ENCODE measurements around the gene ZNF749.

The ZNF749 gene

DNA sequence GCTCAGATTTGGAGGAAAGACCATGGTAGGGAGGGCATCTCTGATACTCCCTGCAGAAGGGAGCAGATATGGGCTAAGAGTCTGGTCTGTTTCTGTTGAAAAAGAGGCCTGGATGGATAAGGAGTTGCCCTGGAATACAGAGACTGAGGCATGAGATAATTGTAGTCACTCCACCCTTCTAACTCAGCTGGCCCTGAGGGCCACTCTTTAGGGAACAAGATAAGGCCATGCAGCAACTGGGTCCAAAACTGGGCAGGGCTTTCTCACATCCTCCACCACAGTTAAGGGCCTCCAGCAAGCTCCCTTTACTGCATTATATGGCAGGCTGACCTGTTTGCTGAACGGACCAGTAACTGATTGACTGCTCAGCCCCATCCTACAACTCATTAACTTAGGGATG is 1.3 kb downstream of the ZNF749 start:
- in situ Hi-C loops (cut with HindIII; ENCODE audit: low sequenced_read_pairs), result no loop called here

DNA sequence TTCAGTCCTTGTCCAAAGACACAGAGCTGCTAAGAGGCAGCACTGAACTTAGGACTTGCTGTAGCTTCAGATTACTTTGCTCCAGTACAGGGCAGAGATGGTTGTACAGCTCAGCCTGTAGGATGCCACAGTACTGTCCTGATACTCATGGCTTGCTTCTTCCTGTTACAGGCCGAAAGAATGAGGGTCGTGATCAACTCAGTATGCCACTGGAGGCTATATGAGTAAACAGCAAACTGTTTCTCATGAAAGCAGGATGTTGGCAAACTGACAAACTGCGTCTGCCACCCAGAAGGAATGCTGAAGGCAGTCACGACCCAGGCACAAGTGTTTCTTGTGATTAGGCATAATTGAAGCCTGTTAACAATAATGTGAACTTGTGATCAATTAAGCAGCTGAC is 2.8 kb downstream of the ZNF749 start:
- no peak overlapping the region for H3K4me3 ChIP-seq (ENCODE audit: low read depth, low read length)
- in situ Hi-C loops (cut with HindIII; ENCODE audit: low sequenced_read_pairs), result no loop called here
- no peak for DNase-seq (ENCODE audit: low read depth, low spot score)

More for the DNA sequence above, 1.3 kb downstream of the ZNF749 start:
- H3K4me3 ChIP-seq (ENCODE audit: low read depth, low read length), result peak overlapping the region; percentile 86
- TF ChIP-seq, protein P1, sequence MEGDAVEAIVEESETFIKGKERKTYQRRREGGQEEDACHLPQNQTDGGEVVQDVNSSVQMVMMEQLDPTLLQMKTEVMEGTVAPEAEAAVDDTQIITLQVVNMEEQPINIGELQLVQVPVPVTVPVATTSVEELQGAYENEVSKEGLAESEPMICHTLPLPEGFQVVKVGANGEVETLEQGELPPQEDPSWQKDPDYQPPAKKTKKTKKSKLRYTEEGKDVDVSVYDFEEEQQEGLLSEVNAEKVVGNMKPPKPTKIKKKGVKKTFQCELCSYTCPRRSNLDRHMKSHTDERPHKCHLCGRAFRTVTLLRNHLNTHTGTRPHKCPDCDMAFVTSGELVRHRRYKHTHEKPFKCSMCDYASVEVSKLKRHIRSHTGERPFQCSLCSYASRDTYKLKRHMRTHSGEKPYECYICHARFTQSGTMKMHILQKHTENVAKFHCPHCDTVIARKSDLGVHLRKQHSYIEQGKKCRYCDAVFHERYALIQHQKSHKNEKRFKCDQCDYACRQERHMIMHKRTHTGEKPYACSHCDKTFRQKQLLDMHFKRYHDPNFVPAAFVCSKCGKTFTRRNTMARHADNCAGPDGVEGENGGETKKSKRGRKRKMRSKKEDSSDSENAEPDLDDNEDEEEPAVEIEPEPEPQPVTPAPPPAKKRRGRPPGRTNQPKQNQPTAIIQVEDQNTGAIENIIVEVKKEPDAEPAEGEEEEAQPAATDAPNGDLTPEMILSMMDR (IDR thresholded peaks at IDR 0.05; ENCODE audit: low read depth, low read length), result no peak
- no peak for DNase-seq (ENCODE audit: low read depth, low spot score)

DNA sequence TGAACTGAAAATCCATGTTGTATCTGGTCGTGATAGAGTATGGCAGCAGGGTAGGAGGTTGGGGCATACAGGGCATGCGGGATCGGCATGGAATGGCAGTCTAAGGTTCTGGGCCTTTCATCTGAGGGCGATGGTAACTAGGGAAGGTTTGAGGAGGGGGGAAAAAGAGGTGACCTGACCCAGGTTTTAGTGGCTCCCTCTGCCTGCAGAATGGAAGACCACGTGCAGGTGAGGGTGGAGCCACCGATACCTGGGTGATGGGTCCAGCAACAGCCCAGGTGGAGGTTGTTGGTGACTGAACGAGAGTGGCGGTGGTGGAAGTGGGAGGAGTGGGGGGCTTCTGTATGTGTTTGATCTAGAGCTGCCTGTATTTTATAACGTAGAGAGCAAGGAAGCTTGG is 3.8 kb downstream of the ZNF749 start:
- no peak overlapping the region for H3K4me3 ChIP-seq (ENCODE audit: low read depth, low read length)
- in situ Hi-C loops (cut with HindIII; ENCODE audit: low sequenced_read_pairs), result no loop called here
- TF ChIP-seq, protein P1 (IDR thresholded peaks at IDR 0.05; ENCODE audit: low read depth, low read length), result no peak
- DNase-seq (ENCODE audit: low read depth, low spot score), result no peak

More for the DNA sequence above, 2.8 kb downstream of the ZNF749 start:
- TF ChIP-seq, protein P1 (IDR thresholded peaks at IDR 0.05; ENCODE audit: low read depth, low read length), result no peak

DNA sequence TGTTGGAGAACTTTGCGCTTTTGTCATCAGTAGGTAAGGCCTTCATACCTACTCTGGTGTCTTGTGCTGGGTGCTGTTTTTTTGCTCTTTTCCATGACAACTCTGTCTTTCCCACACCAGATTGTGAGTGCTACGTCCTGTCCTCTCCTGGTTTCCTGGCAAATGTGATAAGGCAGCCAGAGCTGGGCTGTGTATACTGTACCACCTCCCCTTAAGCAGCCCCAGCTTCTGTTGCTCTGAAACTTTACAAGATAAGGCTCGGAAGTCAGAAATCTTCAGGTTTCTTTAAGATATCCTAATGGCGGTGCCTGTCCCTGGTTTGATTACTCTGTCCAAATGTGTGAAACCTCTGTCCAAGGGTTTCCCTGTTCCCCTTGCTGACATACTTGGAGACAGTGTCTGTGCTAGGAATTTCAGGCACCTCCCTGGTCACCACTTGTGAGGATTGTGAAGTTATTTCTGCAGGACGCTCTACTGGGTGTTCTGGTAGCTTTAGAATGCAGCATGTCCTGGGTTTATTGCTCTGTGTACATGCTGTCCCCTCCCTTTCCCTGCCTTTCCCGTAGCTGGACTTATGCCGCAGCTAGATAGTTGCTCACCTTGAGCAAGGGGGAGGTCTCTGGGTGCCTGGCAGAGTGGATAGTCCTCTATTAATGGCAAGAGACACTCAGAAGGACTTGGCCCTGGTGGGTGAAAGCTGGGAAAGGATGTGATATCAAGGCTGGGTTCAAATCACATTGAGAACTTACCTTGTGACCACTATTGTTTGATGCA is 7.0 kb downstream of the ZNF749 start:
- TF ChIP-seq, protein P1 (IDR thresholded peaks at IDR 0.05; ENCODE audit: low read depth, low read length), result no peak
- no peak overlapping the region for H3K4me3 ChIP-seq (ENCODE audit: low read depth, low read length)
- no peak for DNase-seq (ENCODE audit: low read depth, low spot score)
- in situ Hi-C loops (cut with HindIII; ENCODE audit: low sequenced_read_pairs), result no loop called here

DNA sequence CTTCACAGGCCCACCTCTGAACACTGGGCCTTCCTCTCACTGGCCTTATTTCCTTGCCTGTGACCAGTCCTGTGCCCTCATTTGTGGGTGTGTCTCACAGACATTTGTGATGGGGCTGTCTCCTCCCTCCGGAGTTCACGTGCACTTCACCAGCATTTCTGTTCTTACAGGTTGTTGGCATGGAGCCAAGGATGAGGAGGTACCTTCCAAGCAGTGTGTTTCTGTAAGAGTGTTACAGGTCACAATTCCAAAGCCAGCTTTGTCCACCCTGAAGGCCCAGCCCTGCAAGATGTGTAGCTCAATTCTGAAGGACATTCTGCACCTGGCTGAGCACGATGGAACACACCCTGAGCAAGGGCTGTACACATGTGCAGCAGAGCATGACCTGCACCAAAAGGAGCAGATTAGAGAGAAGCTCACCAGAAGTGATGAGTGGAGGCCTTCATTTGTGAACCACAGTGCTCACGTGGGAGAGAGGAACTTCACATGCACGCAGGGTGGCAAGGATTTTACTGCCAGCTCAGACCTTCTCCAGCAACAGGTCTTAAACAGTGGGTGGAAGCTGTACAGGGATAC is 8.1 kb downstream of the ZNF749 start:
- no peak for DNase-seq (ENCODE audit: low read depth, low spot score)
- in situ Hi-C loops (cut with HindIII; ENCODE audit: low sequenced_read_pairs), result no loop called here
- no peak overlapping the region for H3K4me3 ChIP-seq (ENCODE audit: low read depth, low read length)
- TF ChIP-seq, protein P1 (IDR thresholded peaks at IDR 0.05; ENCODE audit: low read depth, low read length), result no peak

DNA sequence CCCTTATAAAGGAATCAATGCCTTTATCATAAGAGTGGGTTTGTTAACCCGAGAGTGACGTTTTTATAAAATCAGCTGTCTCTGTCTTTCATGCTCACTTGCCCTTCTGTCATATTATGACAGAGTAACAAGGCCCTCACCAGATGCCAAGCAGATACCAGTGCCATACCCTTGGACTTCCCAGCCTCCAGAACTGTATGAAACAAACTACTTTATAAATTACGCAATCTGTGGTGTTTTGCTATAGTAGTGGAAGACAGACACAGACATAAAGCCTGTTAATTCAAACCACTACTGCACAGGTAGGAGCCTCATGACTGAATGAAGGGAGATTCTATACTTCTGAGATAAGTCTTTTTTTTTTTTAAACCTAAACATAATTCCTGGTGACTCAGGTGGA is 17.2 kb downstream of the ZNF749 start:
- in situ Hi-C loops (cut with HindIII; ENCODE audit: low sequenced_read_pairs), result no loop called here
- TF ChIP-seq, protein P1 (IDR thresholded peaks at IDR 0.05; ENCODE audit: low read depth, low read length), result no peak
- no peak for DNase-seq (ENCODE audit: low read depth, low spot score)
- H3K4me3 ChIP-seq (ENCODE audit: low read depth, low read length), result no peak overlapping the region

Data from astrocyte of the spinal cord (primary cell).